ENCODE data around the gene ZNF76.

ZNF76 gene

DNA sequence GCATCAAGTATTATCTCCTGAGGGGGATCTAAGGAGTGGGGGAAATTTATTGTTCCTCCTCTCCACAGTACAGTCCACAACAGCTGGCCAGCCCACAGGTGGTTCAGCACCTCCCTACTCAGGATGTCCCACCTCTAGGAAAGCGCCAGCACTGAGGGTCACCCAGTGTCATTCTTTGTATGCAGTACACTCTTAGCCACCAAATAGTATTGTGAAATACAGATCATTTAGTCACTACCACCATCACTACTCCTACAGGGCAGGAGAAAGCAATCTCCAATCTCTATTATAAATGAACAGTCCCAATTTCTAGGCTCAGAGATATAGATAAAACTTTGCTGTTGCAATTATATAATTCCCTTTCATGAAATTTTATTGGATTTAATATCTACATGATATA, 6.3 kb upstream of the ZNF76 start:
- TF ChIP-seq SIN3A (IDR thresholded peaks at IDR 0.05; ENCODE audit: borderline replicate concordance, insufficient read depth, low read length) (no peak), FOXP2 (optimal IDR thresholded peaks at IDR 0.05; ENCODE audit: borderline replicate concordance, extremely low read depth, extremely low read length, insufficient read depth) (no peak), TAF1 (IDR thresholded peaks at IDR 0.05; ENCODE audit: borderline replicate concordance, insufficient read depth, low read length) (no peak), POLR2AphosphoS5 (IDR thresholded peaks at IDR 0.05; ENCODE audit: low read depth, low read length) (no peak)
- TF ChIP-seq, protein P1, sequence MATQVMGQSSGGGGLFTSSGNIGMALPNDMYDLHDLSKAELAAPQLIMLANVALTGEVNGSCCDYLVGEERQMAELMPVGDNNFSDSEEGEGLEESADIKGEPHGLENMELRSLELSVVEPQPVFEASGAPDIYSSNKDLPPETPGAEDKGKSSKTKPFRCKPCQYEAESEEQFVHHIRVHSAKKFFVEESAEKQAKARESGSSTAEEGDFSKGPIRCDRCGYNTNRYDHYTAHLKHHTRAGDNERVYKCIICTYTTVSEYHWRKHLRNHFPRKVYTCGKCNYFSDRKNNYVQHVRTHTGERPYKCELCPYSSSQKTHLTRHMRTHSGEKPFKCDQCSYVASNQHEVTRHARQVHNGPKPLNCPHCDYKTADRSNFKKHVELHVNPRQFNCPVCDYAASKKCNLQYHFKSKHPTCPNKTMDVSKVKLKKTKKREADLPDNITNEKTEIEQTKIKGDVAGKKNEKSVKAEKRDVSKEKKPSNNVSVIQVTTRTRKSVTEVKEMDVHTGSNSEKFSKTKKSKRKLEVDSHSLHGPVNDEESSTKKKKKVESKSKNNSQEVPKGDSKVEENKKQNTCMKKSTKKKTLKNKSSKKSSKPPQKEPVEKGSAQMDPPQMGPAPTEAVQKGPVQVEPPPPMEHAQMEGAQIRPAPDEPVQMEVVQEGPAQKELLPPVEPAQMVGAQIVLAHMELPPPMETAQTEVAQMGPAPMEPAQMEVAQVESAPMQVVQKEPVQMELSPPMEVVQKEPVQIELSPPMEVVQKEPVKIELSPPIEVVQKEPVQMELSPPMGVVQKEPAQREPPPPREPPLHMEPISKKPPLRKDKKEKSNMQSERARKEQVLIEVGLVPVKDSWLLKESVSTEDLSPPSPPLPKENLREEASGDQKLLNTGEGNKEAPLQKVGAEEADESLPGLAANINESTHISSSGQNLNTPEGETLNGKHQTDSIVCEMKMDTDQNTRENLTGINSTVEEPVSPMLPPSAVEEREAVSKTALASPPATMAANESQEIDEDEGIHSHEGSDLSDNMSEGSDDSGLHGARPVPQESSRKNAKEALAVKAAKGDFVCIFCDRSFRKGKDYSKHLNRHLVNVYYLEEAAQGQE (IDR thresholded peaks at IDR 0.05; ENCODE audit: insufficient read depth in 1 of 2, low read depth in 2 of 2, low read length in 2 of 2), result no peak

DNA sequence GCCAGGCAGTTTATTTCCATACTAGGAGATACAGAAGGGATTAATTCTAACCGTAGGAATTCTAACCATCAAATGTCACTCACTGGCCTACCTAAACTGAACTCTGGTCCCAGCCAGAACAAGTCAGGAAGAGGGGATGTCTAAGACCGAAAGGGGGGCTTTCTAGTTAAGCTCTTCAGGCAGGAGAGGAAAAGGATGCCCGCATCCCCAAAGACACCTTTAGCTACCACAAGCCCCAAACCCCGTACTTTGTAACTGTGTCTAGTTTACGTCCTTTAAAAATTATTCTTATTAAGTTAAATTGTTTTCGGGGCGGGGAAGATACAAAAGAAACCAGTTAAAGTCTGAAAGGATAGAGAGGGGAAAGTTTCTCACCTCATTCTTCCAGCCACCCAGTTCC, 1.2 kb upstream of the ZNF76 start:
- no peak for TF ChIP-seq TAF1 (IDR thresholded peaks at IDR 0.05; ENCODE audit: borderline replicate concordance, insufficient read depth, low read length)
- TF ChIP-seq SIN3A (IDR thresholded peaks at IDR 0.05; ENCODE audit: borderline replicate concordance, insufficient read depth, low read length), result no peak
- TF ChIP-seq, protein P1 (IDR thresholded peaks at IDR 0.05; ENCODE audit: insufficient read depth in 1 of 2, low read depth in 2 of 2, low read length in 2 of 2), result no peak
- no peak for TF ChIP-seq FOXP2 (optimal IDR thresholded peaks at IDR 0.05; ENCODE audit: borderline replicate concordance, extremely low read depth, extremely low read length, insufficient read depth)
- TF ChIP-seq POLR2AphosphoS5 (IDR thresholded peaks at IDR 0.05; ENCODE audit: low read depth, low read length), result no peak

DNA sequence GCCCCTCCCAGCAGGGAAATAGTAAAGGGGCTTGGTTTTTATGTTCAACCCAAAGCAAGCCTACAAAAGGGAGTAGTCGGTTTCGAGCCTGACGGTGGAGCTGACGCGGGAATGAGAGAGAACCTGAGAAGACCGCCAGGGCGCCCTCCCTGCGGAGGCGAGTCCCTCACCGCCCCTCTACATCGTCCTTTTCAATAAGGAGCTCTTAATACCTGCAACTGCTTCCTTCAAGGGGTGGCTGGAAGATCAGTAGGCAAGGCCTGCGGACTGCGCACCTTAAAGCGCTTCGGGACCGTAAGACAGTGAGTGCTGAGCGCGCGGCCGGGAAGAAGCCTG, 709 bp upstream of the ZNF76 start:
- TF ChIP-seq, protein P1 (IDR thresholded peaks at IDR 0.05; ENCODE audit: insufficient read depth in 1 of 2, low read depth in 2 of 2, low read length in 2 of 2), result no peak
- TF ChIP-seq FOXP2 (optimal IDR thresholded peaks at IDR 0.05; ENCODE audit: borderline replicate concordance, extremely low read depth, extremely low read length, insufficient read depth), result no peak

DNA sequence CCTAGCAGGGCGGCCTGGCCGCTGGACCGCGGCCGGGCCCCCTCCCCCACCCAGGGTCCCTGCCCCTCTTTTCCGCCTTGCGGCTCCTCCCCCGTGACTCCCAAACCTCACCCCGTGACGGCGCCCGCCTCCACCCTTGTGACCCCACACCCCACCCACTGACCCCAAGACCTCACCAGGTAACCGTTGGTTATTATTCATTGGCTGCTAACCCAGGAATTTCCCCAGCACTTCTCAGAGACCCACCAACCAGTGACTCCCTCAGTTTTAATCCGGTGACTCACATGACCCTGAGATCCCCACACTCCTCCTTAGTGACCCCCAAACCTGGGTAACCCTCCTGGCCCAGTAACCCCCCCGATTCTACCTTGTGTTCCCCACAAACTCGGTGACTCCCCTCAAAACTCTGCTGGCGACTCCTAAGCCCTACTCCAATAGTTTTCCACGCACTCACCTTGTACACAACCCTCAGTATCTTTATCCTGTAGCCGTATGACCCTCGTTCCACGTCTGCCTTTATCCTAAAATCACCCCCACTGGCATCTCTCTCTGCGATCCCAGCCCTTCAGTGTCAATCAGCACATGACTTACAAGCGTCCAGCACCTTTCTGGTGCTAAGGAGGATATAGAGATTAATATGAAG, 534 bp downstream of the ZNF76 start:
- TF ChIP-seq POLR2AphosphoS5 (IDR thresholded peaks at IDR 0.05; ENCODE audit: low read depth, low read length) (no peak; the same call in none of the 2 replicates), SIN3A (IDR thresholded peaks at IDR 0.05; ENCODE audit: borderline replicate concordance, insufficient read depth, low read length) (no peak)

DNA sequence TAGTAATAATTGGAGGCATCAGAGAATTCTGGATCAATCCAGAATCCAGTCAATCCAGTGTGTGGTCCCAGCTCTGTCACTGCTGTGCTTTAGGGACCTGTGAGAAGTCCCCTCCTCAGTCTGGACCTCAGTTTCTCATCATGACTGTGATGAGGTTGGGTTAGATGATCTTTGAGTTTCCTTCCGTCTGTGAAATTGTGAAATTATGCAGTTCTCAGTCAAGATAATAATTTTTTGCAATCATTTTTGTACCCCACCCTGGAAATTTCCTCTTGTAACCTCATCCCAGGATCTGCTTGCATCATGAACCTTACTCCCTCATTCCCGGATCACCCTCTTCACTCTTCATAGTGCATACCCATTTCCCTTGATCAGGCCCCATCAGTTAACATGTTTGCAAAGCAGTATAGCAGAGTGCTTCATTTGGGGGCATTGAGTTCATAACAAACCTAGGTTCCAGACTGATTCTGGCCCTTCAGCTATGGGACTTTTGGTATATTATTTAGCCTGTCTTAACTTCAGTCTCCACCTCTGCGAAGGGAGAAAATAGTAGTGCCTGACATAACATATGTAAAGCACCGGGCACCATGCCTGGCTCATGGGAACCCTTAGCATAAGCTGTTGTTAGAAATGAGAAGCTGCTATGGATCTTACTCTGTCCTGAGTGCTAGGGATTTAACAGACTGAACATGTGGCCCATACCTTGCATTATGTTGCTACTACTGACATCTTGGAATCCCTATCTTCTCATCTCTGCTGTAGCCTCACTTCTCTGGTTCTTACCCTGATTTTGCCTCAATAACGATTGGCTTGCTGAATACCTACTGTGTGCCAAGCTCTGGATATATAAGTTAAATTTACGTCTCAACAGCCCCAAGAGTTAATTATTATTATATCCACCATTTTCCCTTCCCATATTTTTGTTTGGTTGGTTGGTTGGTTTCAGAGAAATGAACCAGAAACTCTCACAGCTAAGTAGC, 1.3 kb downstream of the ZNF76 start:
- no peak for TF ChIP-seq TAF1 (IDR thresholded peaks at IDR 0.05; ENCODE audit: borderline replicate concordance, insufficient read depth, low read length)

DNA sequence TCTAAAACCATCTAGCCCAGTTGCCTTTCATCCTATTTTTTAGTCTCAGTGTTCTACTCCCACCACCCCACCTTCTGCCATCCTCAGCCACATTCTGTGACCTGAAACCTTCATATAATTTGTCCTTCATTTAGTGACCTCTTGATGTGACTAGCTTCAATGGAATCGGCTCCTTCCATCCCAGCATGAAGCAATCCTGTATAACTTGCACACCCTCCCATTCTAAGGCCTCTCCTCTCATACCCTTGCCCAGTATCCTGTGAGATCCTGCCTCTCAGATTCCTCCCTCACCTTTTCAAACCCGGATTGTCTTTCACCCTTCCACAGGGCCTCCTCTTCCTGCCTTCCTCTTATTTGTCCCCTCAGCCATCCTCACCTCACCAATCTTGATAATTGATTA, 3.1 kb downstream of the ZNF76 start:
- no peak for TF ChIP-seq TAF1 (IDR thresholded peaks at IDR 0.05; ENCODE audit: borderline replicate concordance, insufficient read depth, low read length)
- TF ChIP-seq, protein P1 (IDR thresholded peaks at IDR 0.05; ENCODE audit: insufficient read depth in 1 of 2, low read depth in 2 of 2, low read length in 2 of 2), result no peak
- TF ChIP-seq POLR2AphosphoS5 (IDR thresholded peaks at IDR 0.05; ENCODE audit: low read depth, low read length), result no peak
- TF ChIP-seq SIN3A (IDR thresholded peaks at IDR 0.05; ENCODE audit: borderline replicate concordance, insufficient read depth, low read length), result no peak
- no peak for TF ChIP-seq FOXP2 (optimal IDR thresholded peaks at IDR 0.05; ENCODE audit: borderline replicate concordance, extremely low read depth, extremely low read length, insufficient read depth)

All from PFSK-1 (cell line).